ENCODE data around the gene CASD1.

- no peak for TF ChIP-seq CTCF (IDR thresholded peaks at IDR 0.05)
- no peak for TF ChIP-seq POLR2A (IDR thresholded peaks at IDR 0.05)
Observed at GRCh38 chr7:94514917-94515316, 5.3 kb downstream of the CASD1 start.

Measured in testis (tissue), 2 donors.